ENCODE measurements around the gene AGAP1. TPM values are rescaled to one million over a fixed set of nuclear protein-coding genes. Genes with fewer than 3 reads are reported as not detected.

AGAP1 gene
- total and polyA plus RNA-seq, 7 donors: 4.2 to 21.6 (median 16.6) TPM

- intact Hi-C loops (cut with DNase I): no loop called here
- TF ChIP-seq CTCF (IDR thresholded peaks at IDR 0.05): peak; percentile 97
- Histone ChIP-seq H3K9me3 (no peaks in the 10 kb centered on the region), H3K4me1 (no peaks in the 10 kb centered on the region), H3K4me3 (no peak overlapping the region), H3K27me3 (ENCODE audit: insufficient read depth in 3 of 3, low read length in 2 of 3) (no peaks in the 10 kb centered on the region), H3K36me3 (ENCODE audit: insufficient read depth in 1 of 2, low read depth in 1 of 2) (peaks cover 0 to 5% of the 10 kb centered on the region in 2 donors), H3K27ac (no peak overlapping the region)
- 1 to 2% (median 1%) methylated on average over 7 of the region's 7 CpGs for WGBS, 3 donors
- peak; percentile 82 to 94 (median 87) for ATAC-seq
- peak in 1 of 2 donors; percentile 31 for DNase-seq
These were observed 272.4 kb downstream of the AGAP1 start for GRCh38 chr2:235766278-235766677.

GRCh38 chr2:235768606-235769005 is 274.8 kb downstream of the AGAP1 start:
- no peak for ATAC-seq
- 87 to 91% (median 88%) methylated on average over 13 of the region's 13 CpGs for WGBS, 3 donors
- no peak for TF ChIP-seq CTCF (IDR thresholded peaks at IDR 0.05)
- intact Hi-C loops (cut with DNase I): no loop called here
- Histone ChIP-seq H3K27ac (no peak overlapping the region), H3K4me1 (no peaks in the 10 kb centered on the region), H3K4me3 (no peak overlapping the region), H3K9me3 (no peaks in the 10 kb centered on the region), H3K27me3 (ENCODE audit: insufficient read depth in 3 of 3, low read length in 2 of 3) (no peaks in the 10 kb centered on the region), H3K36me3 (ENCODE audit: insufficient read depth in 1 of 2, low read depth in 1 of 2) (peaks cover 0 to 5% of the 10 kb centered on the region in 2 donors)
- no peak for DNase-seq

- no peak overlapping the region for H3K27ac ChIP-seq
- H3K9me3 ChIP-seq: no peaks in the 10 kb centered on the region
- WGBS, 3 donors: 89 to 97% (median 91%) methylated on average over 7 of the region's 7 CpGs
- H3K36me3 ChIP-seq (ENCODE audit: insufficient read depth in 1 of 2, low read depth in 1 of 2): peaks cover 0 to 1% of the 10 kb centered on the region in 2 donors
- intact Hi-C loops (cut with DNase I): no loop called here
- H3K27me3 ChIP-seq (ENCODE audit: insufficient read depth in 3 of 3, low read length in 2 of 3): no peaks in the 10 kb centered on the region
- no peak overlapping the region for H3K4me3 ChIP-seq
- no peak for TF ChIP-seq CTCF (IDR thresholded peaks at IDR 0.05)
- no peaks in the 10 kb centered on the region for H3K4me1 ChIP-seq
- ATAC-seq (no peak), DNase-seq (no peak)
These were observed 275.2 kb downstream of the AGAP1 start for GRCh38 chr2:235769046-235769445.

- H3K27ac ChIP-seq: no peak overlapping the region
- H3K4me3 ChIP-seq: no peak overlapping the region
- intact Hi-C loops (cut with DNase I): loop anchor here in 1 of 2 donors (10.0 kb wide), 1 partner anchor 1304 kb away; no protein-coding TSS in a partner anchor
- H3K4me1 ChIP-seq: no peaks in the 10 kb centered on the region
- WGBS, 3 donors: 93 to 94% (median 94%) methylated on average over 22 to 23 of the region's 23 CpGs
- no peaks in the 10 kb centered on the region for H3K36me3 ChIP-seq (ENCODE audit: insufficient read depth in 1 of 2, low read depth in 1 of 2)
- ATAC-seq (no peak), DNase-seq (no peak)
- H3K9me3 ChIP-seq: no peaks in the 10 kb centered on the region
- H3K27me3 ChIP-seq (ENCODE audit: insufficient read depth in 3 of 3, low read length in 2 of 3): no peaks in the 10 kb centered on the region
- no peak for TF ChIP-seq CTCF (IDR thresholded peaks at IDR 0.05)
These were observed 277.3 kb downstream of the AGAP1 start for GRCh38 chr2:235770909-235771820.
